Cardiac septum (tissue), 1 donor: ENCODE results near the gene BMAL1. TPM values are rescaled to one million over a fixed set of nuclear protein-coding genes. Genes with fewer than 3 reads are reported as not detected.
"Not testable (repeated sequence)": the region's sequence is repeated elsewhere in the genome, so short reads cannot be mapped to it uniquely, and the experiment has no call there.

Experiments
- DNase-seq: peaks from one replicate; pipeline ENCODE4 v3.0.0-alpha.2; 2020; ENCODE audit warnings: low spot score
- intact Hi-C: fragments of 100-400 bp; cut with DNase I; formaldehyde crosslinking; loops from one replicate; pipeline ENCODE4 v1.14.0; 2022
- total RNA-seq: library from RNA; stranded (reverse); fragmentation: NEBNext Ultra II Directional; extraction: Animal tissue kit (Norgen Biotek cat#: 25700); gene quantifications from one replicate; pipeline ENCODE4 v1.2.1, GENCODE V29; 2021
- donor health status: DM: no; HTN: no; CAD: no.

The BMAL1 gene
- total RNA-seq, 1 donor from 2014 or later = 11.6 TPM

- intact Hi-C loops = no loop called here
These were observed 79.6 kb downstream of the BMAL1 start for GRCh38 chr11:13357232-13357631.

GRCh38 chr11:13358596-13359270, 81.1 kb downstream of the BMAL1 start:
- intact Hi-C loops = no loop called here
- DNase-seq = no peak

More at GRCh38 chr11:13357232-13357631, 79.6 kb downstream of the BMAL1 start:
- no peak for DNase-seq

GRCh38 chr11:13362596-13363109, 85.1 kb downstream of the BMAL1 start:
- no peak for DNase-seq
- intact Hi-C loops = no loop called here

GRCh38 chr11:13364388-13364787, 86.8 kb downstream of the BMAL1 start:
- intact Hi-C loops = no loop called here
- DNase-seq = no peak

- intact Hi-C loops = no loop called here
- DNase-seq = no peak
These were observed 88.9 kb downstream of the BMAL1 start for GRCh38 chr11:13366266-13367026.

GRCh38 chr11:13367115-13367514, 89.5 kb downstream of the BMAL1 start:
- intact Hi-C loops = no loop called here
- no peak for DNase-seq

GRCh38 chr11:13368041-13368446, 90.5 kb downstream of the BMAL1 start:
- intact Hi-C loops = no loop called here
- DNase-seq = no peak

GRCh38 chr11:13373216-13373615, 95.6 kb downstream of the BMAL1 start:
- no peak for DNase-seq
- intact Hi-C loops = no loop called here

GRCh38 chr11:13375798-13376197, 98.2 kb downstream of the BMAL1 start:
- DNase-seq = no peak
- intact Hi-C loops = no loop called here

GRCh38 chr11:13376402-13376801, 98.8 kb downstream of the BMAL1 start:
- no peak for DNase-seq
- intact Hi-C loops = no loop called here

GRCh38 chr11:13376838-13377237, 99.2 kb downstream of the BMAL1 start:
- intact Hi-C loops = no loop called here
- no peak for DNase-seq

GRCh38 chr11:13378316-13378715, 100.7 kb downstream of the BMAL1 start:
- DNase-seq = no peak
- intact Hi-C loops = no loop called here

GRCh38 chr11:13380731-13381130, 103.1 kb downstream of the BMAL1 start:
- intact Hi-C loops = loop anchor here (10.0 kb wide), 1 partner anchor 84 kb away; the partner anchor contains the start of gene BTBD10
- no peak for DNase-seq

- DNase-seq = no peak
- intact Hi-C loops = loop anchor here (10.0 kb wide), 1 partner anchor 82 kb away; the partner anchor contains the start of gene BTBD10
These were observed 105.2 kb downstream of the BMAL1 start for GRCh38 chr11:13382751-13383150.

- no peak for DNase-seq
- intact Hi-C loops = loop anchor here (10.0 kb wide), 1 partner anchor 80 kb away; the partner anchor contains the start of gene BTBD10
These were observed 107.5 kb downstream of the BMAL1 start for GRCh38 chr11:13384908-13385640.

- intact Hi-C loops = loop anchor here (10.0 kb wide), 1 partner anchor 78 kb away; the partner anchor contains the start of gene BTBD10
- no peak for DNase-seq
These were observed 109.0 kb downstream of the BMAL1 start for GRCh38 chr11:13386567-13386966.

- DNase-seq = no peak
- intact Hi-C loops = loop anchor here (10.0 kb wide), 1 partner anchor 76 kb away; the partner anchor contains the start of gene BTBD10
These were observed 111.2 kb downstream of the BMAL1 start for GRCh38 chr11:13388741-13389140.

- no peak for DNase-seq
- intact Hi-C loops = no loop called here
These were observed 113.6 kb downstream of the BMAL1 start for GRCh38 chr11:13391217-13391616.

GRCh38 chr11:13398335-13398734, 120.7 kb downstream of the BMAL1 start:
- DNase-seq, intact Hi-C loops: not testable (repeated sequence)

GRCh38 chr11:13405220-13405619, 127.6 kb downstream of the BMAL1 start:
- no peak for DNase-seq
- intact Hi-C loops = no loop called here
